A673 (cell line): Measurements from ENCODE around the gene UGGT2. TPM values are rescaled to one million over a fixed set of nuclear protein-coding genes. Genes with fewer than 3 reads are reported as not detected.
"Not testable (repeated sequence)": the region's sequence is repeated elsewhere in the genome, so short reads cannot be mapped to it uniquely, and the experiment has no call there.

ENCODE experiments used
- BruUV-seq: library from RNA; stranded (reverse); fragments of 400-500 nt; replicated peaks from 2 replicates; lab custom pipeline; 2021; lab: Mats Ljungman, UMichigan
- CTCF ChIA-PET: fragments of 300-600 bp; sonication (Branson Sonifier 250); formaldehyde crosslinking; loops from one replicate; lab custom pipeline; 2022; ENCODE audit warnings: antibody characterized with exemption; lab: Charles Lee
- POLR2A ChIA-PET: fragments of 300-600 bp; sonication (Branson Sonifier 250); formaldehyde crosslinking; loops from one replicate; lab custom pipeline; 2022; ENCODE audit warnings: antibody characterized with exemption; ENCODE audit not compliant: low non-redundant PET; lab: Charles Lee
- DNase-seq: peaks from one replicate; pipeline ENCODE4 v3.0.0-alpha.2; 2015; ENCODE audit warnings: low spot score
- H3K27ac ChIP-seq: fragments of 200-600 bp; sonication (generic); 2 replicates; pipeline ENCODE4 v1.5.1; 2016; ENCODE audit warnings: mixed run types, low read depth, mild to moderate bottlenecking, mixed read lengths, antibody characterized with exemption, low read length; ENCODE audit not compliant: poor library complexity, severe bottlenecking
- H3K27me3 ChIP-seq: fragments of 200-600 bp; sonication (generic); replicated peaks from 2 replicates; pipeline ENCODE4 v1.6.1; 2017; ENCODE audit warnings: mixed run types, low read depth, mild to moderate bottlenecking, mixed read lengths, antibody characterized with exemption, low read length; ENCODE audit not compliant: insufficient read depth, poor library complexity
- H3K36me3 ChIP-seq: fragments of 200-600 bp; sonication (generic); 2 replicates; pipeline ENCODE4 v1.6.1; 2016; ENCODE audit warnings: mixed run types, mild to moderate bottlenecking, mixed read lengths, antibody characterized with exemption, low read length; ENCODE audit not compliant: insufficient read depth, poor library complexity, severe bottlenecking
- H3K4me1 ChIP-seq: fragments of 200-600 bp; sonication (generic); 2 replicates; pipeline ENCODE4 v1.6.1; 2017; ENCODE audit warnings: mixed run types, mild to moderate bottlenecking, mixed read lengths, antibody characterized with exemption, low read length; ENCODE audit not compliant: insufficient read depth, poor library complexity, severe bottlenecking
- H3K4me3 ChIP-seq: fragments of 200-600 bp; sonication (generic); 2 replicates; pipeline ENCODE4 v1.5.1; 2016; ENCODE audit warnings: low read depth, mixed run types, mild to moderate bottlenecking, mixed read lengths, low read length; ENCODE audit not compliant: poor library complexity, severe bottlenecking
- H3K9me3 ChIP-seq: fragments of 200-600 bp; sonication (generic); 2 replicates; pipeline ENCODE4 v1.6.1; 2016; ENCODE audit warnings: mixed run types, low read depth, mild to moderate bottlenecking, mixed read lengths, antibody characterized with exemption, low read length; ENCODE audit not compliant: poor library complexity, severe bottlenecking
- CTCF ChIP-seq: fragments of 300-800, 200-600 bp; sonication (generic); conservative IDR thresholded peaks from 2 replicates; pipeline ENCODE4 v1.5.1; 2017; ENCODE audit warnings: low read depth, mild to moderate bottlenecking, antibody characterized with exemption, low read length, moderate library complexity, mixed read lengths
- EZH2 ChIP-seq: fragments of 200-600 bp; sonication (generic); IDR thresholded peaks from 2 replicates; pipeline ENCODE4 v1.6.1; 2017; ENCODE audit warnings: borderline replicate concordance, low read depth, mild to moderate bottlenecking, mixed read lengths, antibody characterized with exemption, low read length; ENCODE audit not compliant: poor library complexity, severe bottlenecking
- intact Hi-C: fragments of 100-400 bp; cut with micrococcal nuclease; formaldehyde crosslinking; loops from one replicate; pipeline ENCODE4 v1.10.0; 2022; ENCODE audit not compliant: unreplicated experiment
- total RNA-seq: library from RNA; stranded (reverse); gene quantifications from 2 replicates; pipeline ENCODE4 v1.2.3, GENCODE V29; 2021

The UGGT2 gene
- total RNA-seq, 1 experiment from 2014 or later = 10.1 TPM

- no peaks in the 10 kb centered on the region for H3K9me3 ChIP-seq
- H3K4me1 ChIP-seq = no peaks in the 10 kb centered on the region
- ChIA-PET CTCF (no interaction called here), POLR2A (no interaction called here)
- DNase-seq = no peak
- no peaks in the 10 kb centered on the region for H3K27me3 ChIP-seq
- no peak for TF ChIP-seq CTCF
- H3K27ac ChIP-seq = no peak overlapping the region
- no peaks in the 10 kb centered on the region for H3K36me3 ChIP-seq
- no peak overlapping the region for H3K4me3 ChIP-seq
- intact Hi-C loops = no loop called here
- BruUV-seq = no TSS peak
Observed at GRCh38 chr13:95771905-95772304, 281.3 kb downstream of the UGGT2 start.

GRCh38 chr13:95763601-95764000 is 289.6 kb downstream of the UGGT2 start:
- Histone ChIP-seq H3K4me1 (no peaks in the 10 kb centered on the region), H3K27me3 (no peaks in the 10 kb centered on the region), H3K4me3 (no peak overlapping the region), H3K9me3 (no peaks in the 10 kb centered on the region), H3K27ac (no peak overlapping the region), H3K36me3 (no peaks in the 10 kb centered on the region)
- ChIA-PET POLR2A (no interaction called here), CTCF (no interaction called here)
- TF ChIP-seq CTCF (no peak), EZH2 (no peak)
- intact Hi-C loops = no loop called here
- no peak for DNase-seq
- BruUV-seq = no TSS peak

- DNase-seq, H3K4me1 ChIP-seq, H3K27ac ChIP-seq, intact Hi-C loops, CTCF ChIA-PET, POLR2A ChIA-PET, H3K27me3 ChIP-seq, BruUV-seq, H3K36me3 ChIP-seq, H3K9me3 ChIP-seq, H3K4me3 ChIP-seq: not testable (repeated sequence)
Observed at GRCh38 chr13:95762626-95763025, 290.6 kb downstream of the UGGT2 start.

GRCh38 chr13:95756072-95756471 is 297.1 kb downstream of the UGGT2 start:
- CTCF ChIA-PET = no interaction called here

More at GRCh38 chr13:95756072-95756471, 297.1 kb downstream of the UGGT2 start:
- H3K27me3 ChIP-seq = no peaks in the 10 kb centered on the region
- TF ChIP-seq EZH2 = no peak
- no peak for TF ChIP-seq CTCF
- no peaks in the 10 kb centered on the region for H3K9me3 ChIP-seq
- BruUV-seq = no TSS peak
- POLR2A ChIA-PET = no interaction called here
- intact Hi-C loops = no loop called here
- no peak for DNase-seq
- H3K27ac ChIP-seq = peak overlapping the region; percentile 18
- H3K4me3 ChIP-seq = no peak overlapping the region
- no peaks in the 10 kb centered on the region for H3K4me1 ChIP-seq
- H3K36me3 ChIP-seq = no peaks in the 10 kb centered on the region
